Activated naive CD8-positive, alpha-beta T cell treated with anti-CD3 and anti-CD28 coated beads, Interleukin-2, amount 50 U/mL, for 16 hours (primary cell): ENCODE results near the gene KPNA1.
A peak's percentile ranks its signal among the peaks of the same experiment; 100 is the strongest.

Source experiments
- DNase-seq: peaks from one replicate; pipeline ENCODE4 v3.0.0-alpha.2; 2020; ENCODE audit warnings: low read depth, low spot score

The KPNA1 gene

GRCh38 chr3:122383771-122384697 is 130.7 kb downstream of the KPNA1 start, which contains the start of gene FAM162A:
TSS of gene FAM162A (plus strand) at chr3:122384182. CDS start at chr3:122384266, 84 bp downstream.
- DNase-seq, result peak; percentile 86

GRCh38 chr3:122382888-122383666 is 131.7 kb downstream of the KPNA1 start, which contains the start of gene MIX23:
TSS of gene MIX23 (minus strand) at chr3:122383231. CDS start at chr3:122383224, 7 bp downstream.
- peak; percentile 65 for DNase-seq

- DNase-seq, result no peak
These were observed 136.8 kb downstream of the KPNA1 start for GRCh38 chr3:122377975-122378374.

DNA sequence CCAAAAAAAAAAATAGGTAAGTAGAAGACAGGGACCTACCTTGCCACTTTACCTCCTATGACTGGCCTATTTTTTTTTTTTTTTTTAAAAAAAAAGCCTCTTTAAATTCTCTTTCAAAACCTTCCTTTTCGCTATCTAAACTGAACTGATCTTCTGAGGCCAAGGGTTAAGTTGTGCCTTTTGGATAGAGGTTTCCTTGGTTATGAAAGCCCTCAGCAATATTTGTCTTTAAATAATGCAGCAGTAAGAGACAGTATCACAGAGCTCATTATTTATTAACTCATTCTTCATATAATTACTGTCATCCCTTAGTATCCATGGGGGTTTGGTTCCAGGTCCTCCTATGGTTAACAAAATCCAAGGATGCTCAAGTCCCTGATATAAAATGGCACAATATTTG is 140.7 kb downstream of the KPNA1 start:
- no peak for DNase-seq
